CD4-positive, alpha-beta T cell treated with Interleukin-2 at 100 ng/mL for 4 hours (primary cell): ENCODE data around the gene PLAC8.
A peak's percentile ranks its signal among the peaks of the same experiment; 100 is the strongest.

Experiments used
- DNase-seq: peaks from one replicate; pipeline ENCODE4 v3.0.0-alpha.2; 2020; ENCODE audit warnings: low spot score

The PLAC8 gene

GRCh38 chr4:83114576-83114975, at the start of gene PLAC8:
PLAC8 (minus strand) TSS chr4:83114729; CDS start chr4:83107921, 6,808 bp downstream.
- peak; percentile 74 for DNase-seq

GRCh38 chr4:83153417-83153816, 38.9 kb upstream of the PLAC8 start:
- no peak for DNase-seq

- DNase-seq: no peak
Measured at GRCh38 chr4:83152746-83153145, 38.2 kb upstream of the PLAC8 start.

GRCh38 chr4:83151651-83152050, 37.1 kb upstream of the PLAC8 start:
- no peak for DNase-seq

- no peak for DNase-seq
Measured at GRCh38 chr4:83150653-83151330, 36.3 kb upstream of the PLAC8 start.

GRCh38 chr4:83149865-83150652, 35.5 kb upstream of the PLAC8 start:
- DNase-seq: no peak

- DNase-seq: no peak
Measured at GRCh38 chr4:83146841-83147240, 32.3 kb upstream of the PLAC8 start.

GRCh38 chr4:83145776-83146175, 31.2 kb upstream of the PLAC8 start:
- peak; percentile 38 for DNase-seq

GRCh38 chr4:83139514-83140156, 25.1 kb upstream of the PLAC8 start:
- no peak for DNase-seq

GRCh38 chr4:83138946-83139345, 24.4 kb upstream of the PLAC8 start:
- DNase-seq: peak; percentile 50

- DNase-seq: no peak
Measured at GRCh38 chr4:83132065-83132464, 17.5 kb upstream of the PLAC8 start.

GRCh38 chr4:83129264-83129663, 14.7 kb upstream of the PLAC8 start:
- DNase-seq: no peak

GRCh38 chr4:83128240-83128929, 13.9 kb upstream of the PLAC8 start:
- no peak for DNase-seq

GRCh38 chr4:83125738-83126141, 11.2 kb upstream of the PLAC8 start:
- DNase-seq: peak; percentile 54

GRCh38 chr4:83124111-83124780, 9.7 kb upstream of the PLAC8 start:
- DNase-seq: no peak

- DNase-seq: no peak
Measured at GRCh38 chr4:83121246-83121645, 6.7 kb upstream of the PLAC8 start.

- no peak for DNase-seq
Measured at GRCh38 chr4:83118869-83119268, 4.3 kb upstream of the PLAC8 start.

GRCh38 chr4:83115656-83116285, 1.2 kb upstream of the PLAC8 start:
- no peak for DNase-seq

- DNase-seq: no peak
Measured at GRCh38 chr4:83115000-83115399, 471 bp upstream of the PLAC8 start.

- no peak for DNase-seq
Measured at GRCh38 chr4:83113429-83113786, 1.1 kb downstream of the PLAC8 start.

- peak; percentile 31 for DNase-seq
Measured at GRCh38 chr4:83112678-83113428, 1.7 kb downstream of the PLAC8 start.
